ENCODE measurements around the gene GABRR2.

GRCh38 chr6:89257346-89257745 is 57.8 kb downstream of the GABRR2 start:
- TF ChIP-seq YY1 (IDR thresholded peaks at IDR 0.05) (no peak), CTCF (IDR thresholded peaks at IDR 0.05; ENCODE audit: low read depth, low read length, missing input control) (no peak), REST (IDR thresholded peaks at IDR 0.05) (no peak), EGR1 (IDR thresholded peaks at IDR 0.05; ENCODE audit: low read depth in 2 of 2) (no peak), TAF1 (conservative IDR thresholded peaks at IDR 0.05) (no peak)
